GM12872 (cell line): ENCODE results near the gene SEPTIN12.

Experiments
- TF ChIP-seq, protein P1 (sequence below): IDR thresholded peaks from 3 replicates; pipeline ENCODE4 v1.5.1; 2011; ENCODE audit warnings: low read depth, mild to moderate bottlenecking, low read length, moderate library complexity; ENCODE audit not compliant: insufficient read depth

The SEPTIN12 gene

GRCh38 chr16:4787627-4788482 lies at the start of gene SEPTIN12:
Gene SEPTIN12, minus strand, starts transcription at chr16:4788345. Its CDS starts 700 bp downstream, at chr16:4787645.
- TF ChIP-seq, protein P1, sequence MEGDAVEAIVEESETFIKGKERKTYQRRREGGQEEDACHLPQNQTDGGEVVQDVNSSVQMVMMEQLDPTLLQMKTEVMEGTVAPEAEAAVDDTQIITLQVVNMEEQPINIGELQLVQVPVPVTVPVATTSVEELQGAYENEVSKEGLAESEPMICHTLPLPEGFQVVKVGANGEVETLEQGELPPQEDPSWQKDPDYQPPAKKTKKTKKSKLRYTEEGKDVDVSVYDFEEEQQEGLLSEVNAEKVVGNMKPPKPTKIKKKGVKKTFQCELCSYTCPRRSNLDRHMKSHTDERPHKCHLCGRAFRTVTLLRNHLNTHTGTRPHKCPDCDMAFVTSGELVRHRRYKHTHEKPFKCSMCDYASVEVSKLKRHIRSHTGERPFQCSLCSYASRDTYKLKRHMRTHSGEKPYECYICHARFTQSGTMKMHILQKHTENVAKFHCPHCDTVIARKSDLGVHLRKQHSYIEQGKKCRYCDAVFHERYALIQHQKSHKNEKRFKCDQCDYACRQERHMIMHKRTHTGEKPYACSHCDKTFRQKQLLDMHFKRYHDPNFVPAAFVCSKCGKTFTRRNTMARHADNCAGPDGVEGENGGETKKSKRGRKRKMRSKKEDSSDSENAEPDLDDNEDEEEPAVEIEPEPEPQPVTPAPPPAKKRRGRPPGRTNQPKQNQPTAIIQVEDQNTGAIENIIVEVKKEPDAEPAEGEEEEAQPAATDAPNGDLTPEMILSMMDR = no peak

DNA sequence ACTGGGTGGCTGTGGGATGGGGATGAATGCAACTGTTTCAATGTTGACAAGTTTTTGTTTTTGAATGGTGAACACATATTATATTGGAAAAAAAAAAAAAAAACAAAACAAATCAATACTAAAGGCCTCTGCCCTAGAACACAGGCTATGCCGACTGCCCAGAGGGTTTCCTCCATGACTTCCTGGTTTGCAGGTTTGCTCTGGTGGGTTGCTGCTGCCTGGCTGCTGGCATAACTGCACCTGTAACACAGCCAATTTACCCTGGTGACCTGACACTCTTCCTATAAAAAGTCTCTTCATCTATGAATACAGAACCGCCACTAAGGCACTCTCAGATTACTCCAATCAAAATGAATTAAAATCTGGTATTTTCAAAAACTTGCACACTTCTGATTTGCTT lies 48.6 kb upstream of the SEPTIN12 start:
- TF ChIP-seq, protein P1 = no peak

DNA sequence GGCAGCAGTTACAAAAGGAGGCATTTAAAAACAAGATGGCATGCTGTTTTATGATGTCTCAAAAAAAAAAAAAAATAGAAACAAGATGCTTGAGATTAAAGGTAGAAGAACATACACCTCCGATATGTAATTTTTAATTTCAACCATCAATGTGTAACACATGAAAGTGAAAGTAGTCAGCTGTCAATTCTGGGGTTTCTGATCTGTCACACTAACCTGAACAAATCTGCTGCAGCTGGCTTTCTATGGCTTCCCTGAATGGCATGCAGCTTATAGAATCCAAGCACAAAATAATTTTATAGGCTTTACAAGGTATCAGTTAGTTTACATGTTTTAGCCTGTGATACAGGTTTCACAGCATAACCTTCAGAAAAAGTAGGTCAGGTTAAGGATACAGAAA lies 45.4 kb upstream of the SEPTIN12 start:
- TF ChIP-seq, protein P1 = no peak

- TF ChIP-seq, protein P1 = no peak
Measured at GRCh38 chr16:4832698-4833343, 44.7 kb upstream of the SEPTIN12 start.

GRCh38 chr16:4831616-4832015 lies 43.5 kb upstream of the SEPTIN12 start:
- TF ChIP-seq, protein P1 = no peak

- TF ChIP-seq, protein P1 = no peak
Measured at GRCh38 chr16:4830408-4830807, 42.3 kb upstream of the SEPTIN12 start.

GRCh38 chr16:4828567-4829321 lies 40.6 kb upstream of the SEPTIN12 start:
- TF ChIP-seq, protein P1 = no peak
